B cell (primary cell): ENCODE results near the gene RGS17. TPM values are rescaled to one million over a fixed set of nuclear protein-coding genes. Genes with fewer than 3 reads are reported as not detected.

Experiments
- ATAC-seq: fragments of 200-7000 bp; cut with Tn5 transposase; one replicate; pipeline ENCODE4 v1.10.0; 2021; ENCODE audit warnings: low read depth, mild to moderate bottlenecking, moderate number of reproducible peaks, moderate library complexity
- CTCF ChIA-PET: fragments of 350-600 bp; sonication (Branson Sonifier 250); formaldehyde crosslinking; loops from one replicate; lab custom pipeline; 2021; ENCODE audit warnings: antibody characterized with exemption, inconsistent platforms; lab: Charles Lee
- POLR2A ChIA-PET: fragments of 350-600 bp; sonication (Branson Sonifier 250); formaldehyde crosslinking; loops from one replicate; lab custom pipeline; 2021; ENCODE audit warnings: antibody characterized with exemption; lab: Charles Lee
- DNase-seq: peaks from one replicate; pipeline ENCODE4 v3.0.0; 2013
- H2AFZ ChIP-seq: 2 replicates; pipeline ENCODE4 v1.6.1; 2012; ENCODE audit warnings: mild to moderate bottlenecking, low read depth, low read length; ENCODE audit not compliant: insufficient read depth, poor library complexity, severe bottlenecking
- H3K27ac ChIP-seq, 2 donors: 1 replicate in 1 of 2; 2 replicates in 1 of 2; pipeline ENCODE4 v1.5.1; 2012 to 2013; ENCODE audit warnings: low read length in 2 of 2, mild to moderate bottlenecking in 2 of 2, moderate library complexity in 1 of 2
- H3K27me3 ChIP-seq, 4 experiments: fragments of 200-600 bp in 1 of 4; sonication (generic) in 1 of 4; replicated peaks in 1 of 4; 1 replicate in 2 of 4; 2 replicates in 2 of 4; pipeline versions ENCODE4 v1.6.1 to v1.7.0; 2013 to 2016; ENCODE audit warnings: low read length in 3 of 4, mild to moderate bottlenecking in 2 of 4, mixed read lengths in 1 of 4, moderate library complexity in 1 of 4; ENCODE audit not compliant: insufficient read depth in 4 of 4, control insufficient read depth in 3 of 4; ENCODE audit errors: control extremely low read depth in 1 of 4
- H3K36me3 ChIP-seq, 2 experiments: replicated peaks in 1 of 2; 1 replicate in 1 of 2; 2 replicates in 1 of 2; pipeline versions ENCODE4 v1.6.1 to v1.7.1; 2013; ENCODE audit warnings: low read length in 1 of 2; ENCODE audit not compliant: insufficient read depth in 2 of 2, control insufficient read depth in 1 of 2; ENCODE audit errors: control extremely low read depth in 1 of 2, extremely low read depth in 1 of 2
- H3K4me1 ChIP-seq, 2 donors: fragments of 200-600 bp in 1 of 2; sonication (generic) in 1 of 2; 1 replicate in 1 of 2; 2 replicates in 1 of 2; pipeline versions ENCODE4 v1.5.1 to v1.6.1; 2013 to 2017; ENCODE audit warnings: low read length in 2 of 2; ENCODE audit not compliant: control insufficient read depth in 2 of 2, insufficient read depth in 2 of 2
- H3K4me2 ChIP-seq: replicated peaks from 2 replicates; pipeline ENCODE3; 2012; ENCODE audit warnings: mild to moderate bottlenecking, low read depth, low read length; ENCODE audit not compliant: poor library complexity, severe bottlenecking
- H3K4me3 ChIP-seq, 5 experiments: fragments of 200-600 bp in 1 of 5; sonication (generic) in 1 of 5; 1 replicate in 3 of 5; 2 replicates in 2 of 5; pipeline versions ENCODE4 v1.5.1 to v1.7.0; 2011 to 2016; ENCODE audit warnings: low read length in 4 of 5, mild to moderate bottlenecking in 4 of 5, low read depth in 2 of 5, control low read depth in 1 of 5, moderate library complexity in 1 of 5; ENCODE audit not compliant: insufficient read depth in 1 of 5; ENCODE audit errors: control extremely low read depth in 1 of 5, extremely low read depth in 1 of 5
- H3K79me2 ChIP-seq: fragments of 200-600 bp; sonication (generic); one replicate; pipeline ENCODE4 v1.6.0; 2016; ENCODE audit warnings: low read length; ENCODE audit not compliant: control insufficient read depth, insufficient read depth
- H3K9ac ChIP-seq: fragments of 200-600 bp; sonication (generic); 2 replicates; pipeline ENCODE4 v1.6.1; 2017; ENCODE audit warnings: mild to moderate bottlenecking, low read length, moderate library complexity
- H3K9me3 ChIP-seq, 3 donors: one replicate each; pipeline versions ENCODE4 v1.6.1 to v1.7.1; 2013; ENCODE audit warnings: low read length in 2 of 3; ENCODE audit not compliant: control insufficient read depth in 2 of 3, insufficient read depth in 1 of 3; ENCODE audit errors: control extremely low read depth in 1 of 3
- H4K20me1 ChIP-seq: 2 replicates; pipeline ENCODE4 v1.6.0; 2012; ENCODE audit warnings: mild to moderate bottlenecking, low read length; ENCODE audit not compliant: insufficient read depth, control insufficient read depth, poor library complexity, severe bottlenecking
- H3K27ac Mint-ChIP-seq: one replicate; pipeline ENCODE4 v1.8.0; 2021; ENCODE audit warnings: mixed read lengths
- H3K27me3 Mint-ChIP-seq: one replicate; pipeline ENCODE4 v1.8.0; 2021; ENCODE audit warnings: mixed read lengths
- H3K4me1 Mint-ChIP-seq: one replicate; pipeline ENCODE4 v1.8.0; 2021; ENCODE audit warnings: mixed read lengths
- H3K4me3 Mint-ChIP-seq: one replicate; pipeline ENCODE4 v1.8.0; 2021; ENCODE audit warnings: mixed read lengths
- H3K9me3 Mint-ChIP-seq: one replicate; pipeline ENCODE4 v1.8.0; 2022; ENCODE audit warnings: mixed read lengths; ENCODE audit not compliant: insufficient read depth
- CTCF ChIP-seq: fragments of 200-600 bp; IDR thresholded peaks from one replicate; pipeline ENCODE4 v1.8.0; 2022; ENCODE audit warnings: antibody characterized with exemption, mild to moderate bottlenecking
- EZH2 ChIP-seq: IDR thresholded peaks from 2 replicates; pipeline ENCODE4 v1.6.1; 2012; ENCODE audit warnings: borderline replicate concordance, low read depth, mild to moderate bottlenecking, moderate library complexity, low read length; ENCODE audit not compliant: insufficient read depth, poor library complexity, severe bottlenecking
- WGBS: methylation state at CpG from one replicate; pipeline ENCODE4 v1.1.5; 2013; ENCODE audit warnings: missing lambda C conversion rate; ENCODE audit not compliant: insufficient coverage; 5-methylcytosine and 5-hydroxymethylcytosine counted together
- intact Hi-C: fragments of 100-400 bp; cut with micrococcal nuclease; formaldehyde crosslinking; loops from one replicate; pipeline ENCODE4 v1.10.0; 2022
- polyA plus RNA-seq: library from polyadenylated mRNA; depleted of rRNA; stranded (reverse); fragments of >200 nt; gene quantifications from 2 replicates; pipeline ENCODE4 v1.2.3, GENCODE V29; 2012
- total RNA-seq, 2 donors: library from RNA; stranded (reverse); fragments of 120-200 nt in 1 of 2; gene quantifications; 1 replicate in 1 of 2; 2 replicates in 1 of 2; pipeline versions ENCODE4 v1.2.3 to v1.2.4, GENCODE V29; 2013 to 2022

The RGS17 gene
- total and polyA plus RNA-seq, 2 donors (not counting 1 experiment from before 2014, with no cell fraction given), result not detected

GRCh38 chr6:153074761-153075160 lies 56.3 kb downstream of the RGS17 start:
- H3K9me3 Mint-ChIP-seq, result no peaks in the 10 kb centered on the region
- no peaks in the 10 kb centered on the region for H3K27me3 ChIP-seq
- intact Hi-C loops, result no loop called here
- no peaks in the 10 kb centered on the region for H3K36me3 ChIP-seq
- no peak overlapping the region for H3K4me3 Mint-ChIP-seq
- no peaks in the 10 kb centered on the region for H3K79me2 ChIP-seq
- no peaks in the 10 kb centered on the region for H3K9me3 ChIP-seq
- no peak overlapping the region for H3K27ac Mint-ChIP-seq
- no peak for TF ChIP-seq EZH2
- no peak for TF ChIP-seq CTCF
- no peak overlapping the region for H3K4me3 ChIP-seq
- ATAC-seq (no peak), DNase-seq (no peak)
- no peaks in the 10 kb centered on the region for H3K4me1 ChIP-seq
- POLR2A ChIA-PET, result no interaction called here
- H3K27me3 Mint-ChIP-seq, result no peaks in the 10 kb centered on the region
- no peaks in the 10 kb centered on the region for H3K4me1 Mint-ChIP-seq
- no peak overlapping the region for H3K9ac ChIP-seq
- no peak overlapping the region for H2AFZ ChIP-seq
- H3K27ac ChIP-seq, result no peak overlapping the region
- H4K20me1 ChIP-seq, result no peaks in the 10 kb centered on the region
- H3K4me2 ChIP-seq, result no peak overlapping the region
- CTCF ChIA-PET, result no interaction called here
- no CpG with 5 or more reads among the region's 3 CpGs for whole genome bisulfite sequencing

GRCh38 chr6:153073841-153074240 lies 57.2 kb downstream of the RGS17 start:
- Mint-ChIP-seq H3K4me3 (no peak overlapping the region), H3K4me1 (no peaks in the 10 kb centered on the region), H3K27ac (no peak overlapping the region), H3K27me3 (no peaks in the 10 kb centered on the region), H3K9me3 (no peaks in the 10 kb centered on the region)
- Histone ChIP-seq H3K36me3 (no peaks in the 10 kb centered on the region), H3K4me3 (no peak overlapping the region), H3K9me3 (no peaks in the 10 kb centered on the region), H2AFZ (no peak overlapping the region), H3K27ac (no peak overlapping the region), H3K79me2 (no peaks in the 10 kb centered on the region), H3K9ac (no peak overlapping the region), H3K27me3 (no peaks in the 10 kb centered on the region), H3K4me2 (no peak overlapping the region), H3K4me1 (no peaks in the 10 kb centered on the region), H4K20me1 (no peaks in the 10 kb centered on the region)
- ChIA-PET POLR2A (no interaction called here), CTCF (no interaction called here)
- ATAC-seq, result no peak
- intact Hi-C loops, result no loop called here
- TF ChIP-seq CTCF, result no peak
- TF ChIP-seq EZH2, result no peak
- DNase-seq, result no peak
- no CpG with 5 or more reads among the region's 4 CpGs for WGBS
